Stimulated activated CD4-positive, alpha-beta T cell treated with anti-CD3 and anti-CD28 coated beads, Interleukin-15, amount 100 ng/mL, for 48 hours (primary cell): ENCODE measurements around the gene IKBKE.
A peak's percentile ranks its signal among the peaks of the same experiment; 100 is the strongest.

Experiments used
- DNase-seq, 2 donors: peaks; one replicate each; pipeline ENCODE4 v3.0.0-alpha.2; 2020; ENCODE audit warnings: low read depth in 2 of 2

Gene IKBKE

DNA sequence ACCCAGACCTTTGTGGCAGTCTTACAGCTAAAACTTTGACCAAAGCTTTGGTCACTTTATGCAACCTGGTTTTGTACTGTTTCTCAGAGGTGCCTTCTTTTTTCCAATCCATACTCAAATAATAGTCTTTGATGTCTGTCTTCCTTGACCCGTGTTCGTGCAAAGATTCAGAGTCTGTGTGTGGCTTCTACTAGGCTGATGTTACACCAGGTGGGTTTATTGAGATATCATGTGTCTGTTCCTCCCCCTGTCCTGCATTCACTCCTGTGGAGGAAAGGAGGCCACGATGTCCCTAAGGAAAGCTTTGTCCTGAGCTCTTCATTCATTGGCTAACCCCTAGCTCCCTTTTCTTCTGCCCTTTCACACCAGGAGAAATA, 15.0 kb upstream of the IKBKE start:
- DNase-seq = no peak

DNA sequence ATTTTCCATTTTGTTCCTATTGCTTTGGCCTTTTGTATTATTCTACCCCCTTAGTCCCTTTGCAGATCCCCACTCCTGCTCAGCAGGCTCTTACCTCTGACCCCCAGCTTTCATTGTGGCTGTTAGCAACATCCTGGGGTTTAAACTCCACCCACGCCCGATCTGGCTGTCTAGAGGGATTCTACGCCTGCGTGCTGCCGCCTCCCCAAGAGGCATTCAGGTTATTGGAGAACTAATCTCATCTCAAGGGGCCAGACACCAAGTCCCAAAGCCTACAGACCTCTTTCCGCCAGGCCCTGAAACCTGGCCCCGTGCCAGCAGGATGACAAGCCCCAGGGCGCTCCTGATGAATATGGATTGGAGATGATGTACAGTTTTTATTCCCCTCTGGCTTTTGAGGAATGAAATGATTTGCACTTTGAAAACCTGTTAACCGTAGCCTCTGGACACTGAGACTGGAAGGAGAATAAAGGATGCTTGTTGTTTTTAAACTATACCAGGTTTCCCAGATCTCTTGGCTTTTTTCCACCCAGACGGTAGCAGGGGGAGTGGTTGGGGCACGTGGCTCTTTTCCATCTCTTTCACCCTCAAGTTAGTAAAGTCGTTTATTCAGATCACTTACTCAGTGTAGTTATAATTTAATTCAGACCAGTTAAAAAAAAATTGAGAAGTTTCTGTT, 14.5 kb upstream of the IKBKE start:
- no peak for DNase-seq

DNA sequence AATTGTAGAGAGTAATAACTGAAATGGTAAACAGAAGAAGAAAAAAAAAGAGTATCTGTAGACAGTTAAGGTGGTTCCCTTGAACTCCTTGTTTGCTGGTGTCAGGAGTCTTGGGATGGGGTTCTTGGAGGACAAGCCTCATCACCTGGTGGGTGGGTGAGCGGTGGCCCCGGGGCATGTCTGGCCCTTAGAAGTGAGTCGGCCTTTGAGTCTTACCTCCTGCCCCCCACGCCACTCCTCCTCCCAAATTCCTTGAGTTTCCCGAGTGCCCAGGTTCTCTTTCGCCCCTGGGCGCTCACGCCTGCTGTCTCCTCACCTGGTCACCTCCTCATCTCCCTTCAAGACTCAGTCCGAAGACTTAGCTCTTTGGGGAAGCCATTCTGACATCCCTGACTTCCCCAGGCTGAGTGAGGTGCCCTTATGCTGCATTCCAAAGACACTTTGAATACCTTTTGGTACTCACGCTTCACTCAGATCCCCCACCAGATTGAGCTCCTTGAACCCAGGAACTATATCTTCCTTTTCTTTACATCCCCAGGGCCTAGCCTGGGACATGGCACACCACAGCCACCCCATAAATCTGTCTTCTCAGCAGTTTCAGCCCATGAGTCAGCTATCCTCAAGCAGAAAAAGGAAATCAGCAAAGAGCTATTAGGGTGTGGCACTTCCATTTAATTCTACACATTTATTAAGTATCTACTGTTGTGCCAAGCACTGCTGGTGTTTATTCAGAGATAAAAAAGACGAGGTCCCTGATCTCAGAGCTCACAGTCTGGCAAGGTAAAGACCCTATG, 13.5 kb upstream of the IKBKE start:
- no peak for DNase-seq

DNA sequence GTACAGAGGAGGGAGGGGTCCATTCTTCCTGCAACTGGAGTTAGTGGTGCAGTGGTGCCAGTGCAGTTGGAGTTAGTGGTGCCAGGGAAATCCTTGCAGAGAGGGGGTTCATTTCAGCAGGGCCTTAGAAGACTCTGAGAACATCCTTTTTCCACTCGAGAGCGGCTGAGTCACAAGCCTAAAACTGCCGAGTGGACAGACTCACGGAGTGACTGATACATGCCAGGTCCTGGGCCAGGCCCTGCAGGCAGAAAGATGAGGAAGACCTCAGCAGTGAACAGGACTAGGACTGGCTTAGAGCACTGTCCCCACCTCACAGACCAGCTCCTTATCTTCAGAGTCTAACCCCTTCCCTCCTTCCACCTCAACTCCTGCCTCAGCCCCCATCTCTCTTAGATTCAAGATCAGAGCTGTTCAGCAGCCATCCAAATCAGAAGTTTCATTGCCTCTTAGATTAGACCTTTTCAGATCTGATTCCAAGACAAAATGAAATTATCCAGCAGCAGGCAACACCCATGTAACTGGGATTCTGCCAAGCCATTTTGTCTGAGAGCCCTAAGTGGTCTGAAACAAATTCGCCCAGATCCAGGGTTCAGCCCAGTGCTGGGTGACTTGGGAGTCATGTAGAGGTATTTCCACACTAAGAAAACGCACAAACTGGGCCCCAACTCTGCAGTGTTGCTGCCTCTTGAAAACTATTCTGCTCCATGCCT, 12.7 kb upstream of the IKBKE start:
- DNase-seq = no peak

- no peak for DNase-seq
Observed at GRCh38 chr1:206459703-206460102, 10.6 kb upstream of the IKBKE start.

DNA sequence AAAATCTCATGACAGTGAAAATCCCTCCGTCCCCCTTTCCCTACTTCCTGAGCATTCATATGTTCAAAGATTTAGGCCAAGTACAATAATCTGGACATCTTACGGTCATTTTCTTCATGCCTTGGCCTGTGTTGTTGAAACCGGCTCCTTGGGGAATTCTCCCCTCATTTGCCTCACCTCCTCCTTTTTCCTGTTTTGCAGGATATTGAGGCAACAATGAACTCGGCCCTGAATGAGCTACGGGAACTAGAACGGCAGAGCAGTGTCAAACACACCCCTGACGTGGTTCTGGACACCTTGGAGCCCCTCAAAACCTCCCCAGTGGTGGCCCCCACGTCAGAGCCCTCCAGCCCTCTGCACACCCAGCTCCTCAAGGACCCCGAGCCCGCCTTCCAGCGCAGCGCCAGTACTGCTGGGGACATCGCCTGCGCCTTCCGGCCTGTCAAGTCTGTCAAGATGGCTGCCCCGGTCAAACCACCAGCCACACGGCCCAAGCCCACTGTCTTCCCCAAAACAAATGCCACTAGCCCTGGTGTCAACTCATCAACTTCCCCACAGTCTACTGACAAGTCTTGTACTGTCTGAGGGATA, 9.3 kb upstream of the IKBKE start:
- no peak for DNase-seq

DNA sequence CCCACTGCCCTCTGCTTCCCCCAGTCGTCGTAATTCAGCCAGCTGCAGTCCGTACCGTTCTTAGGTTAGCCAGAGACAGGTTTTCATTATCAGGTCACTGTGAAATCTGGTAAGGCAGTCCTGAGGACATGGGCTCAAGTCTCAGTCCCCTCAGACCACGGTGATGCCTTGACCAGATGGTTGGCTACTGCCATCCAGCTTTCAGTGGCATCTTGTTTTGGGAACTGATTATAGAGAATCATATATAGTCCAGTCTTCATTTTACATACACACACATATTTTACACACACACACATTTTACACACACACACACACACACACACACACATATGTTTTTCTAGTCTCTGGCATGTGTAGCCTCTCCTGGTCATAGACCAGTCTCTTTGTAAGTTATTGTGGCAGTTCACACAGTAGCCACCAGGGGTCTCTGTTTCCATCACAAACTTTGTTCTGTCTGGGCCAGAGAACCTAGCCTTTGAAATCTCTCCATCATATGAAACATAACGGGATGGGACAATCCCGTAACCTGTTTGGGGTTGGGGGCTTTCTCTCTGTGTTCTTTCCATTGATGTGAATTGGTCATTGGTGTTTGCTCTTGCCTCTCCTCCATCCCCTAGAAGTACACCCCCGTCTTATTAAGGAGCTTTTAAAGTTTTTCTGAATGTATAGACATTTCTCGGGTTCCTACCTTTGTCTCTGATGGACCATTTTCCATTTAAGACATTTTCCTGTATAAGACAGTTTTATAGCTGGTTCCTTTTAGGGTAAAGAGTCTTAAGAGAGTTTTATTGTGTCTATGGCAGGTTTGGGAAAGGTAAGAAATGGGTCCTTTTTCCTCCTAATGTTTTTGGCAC, 8.4 kb upstream of the IKBKE start:
- DNase-seq = peak in 1 of 2 donors; percentile 69

DNA sequence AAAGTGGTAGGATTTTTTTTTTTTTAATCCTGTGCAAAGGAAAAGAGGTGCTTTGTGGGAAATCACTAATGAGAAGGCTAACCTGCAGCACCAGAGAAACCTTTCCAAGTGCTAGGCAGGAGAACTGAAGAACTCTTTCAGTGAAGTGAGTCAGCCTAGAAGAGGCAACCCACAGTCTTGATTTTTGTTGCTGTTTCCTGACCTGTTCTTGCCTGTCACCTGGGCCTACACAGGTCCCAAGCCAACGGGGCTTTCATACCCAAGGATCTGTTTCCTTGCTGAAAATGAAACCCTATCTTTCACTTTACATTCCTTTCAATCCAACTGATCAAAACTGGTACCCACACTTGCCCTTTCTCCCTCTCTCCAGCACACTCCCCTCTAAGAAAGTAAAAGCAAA, 7.1 kb upstream of the IKBKE start:
- DNase-seq = no peak

GRCh38 chr1:206463911-206464310, 6.4 kb upstream of the IKBKE start:
- no peak for DNase-seq

DNA sequence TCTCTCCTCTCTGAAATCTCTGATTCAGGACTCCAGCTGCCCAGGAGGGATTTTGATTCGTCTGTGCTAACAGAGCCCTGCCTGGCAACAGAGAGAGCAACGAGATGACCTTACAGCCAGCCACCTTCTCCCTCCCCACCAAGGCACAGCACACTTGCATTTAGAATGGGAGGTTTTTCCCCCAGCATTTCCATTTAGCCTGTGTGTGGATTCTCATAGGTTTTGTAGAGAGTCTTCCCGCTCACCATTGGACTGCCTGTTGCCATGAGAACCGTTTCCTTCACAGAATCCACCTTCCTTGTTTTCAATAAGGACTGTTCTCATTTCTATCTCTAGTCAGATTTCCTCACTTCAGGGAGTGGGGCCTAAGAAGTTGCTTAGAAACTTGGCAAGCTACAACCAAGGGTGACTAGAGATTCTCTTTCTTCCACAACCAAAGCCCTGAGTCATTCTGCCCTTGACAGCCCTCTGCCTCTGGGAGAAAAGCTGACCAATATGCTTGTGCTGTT, 5.8 kb upstream of the IKBKE start:
- no peak for DNase-seq

DNA sequence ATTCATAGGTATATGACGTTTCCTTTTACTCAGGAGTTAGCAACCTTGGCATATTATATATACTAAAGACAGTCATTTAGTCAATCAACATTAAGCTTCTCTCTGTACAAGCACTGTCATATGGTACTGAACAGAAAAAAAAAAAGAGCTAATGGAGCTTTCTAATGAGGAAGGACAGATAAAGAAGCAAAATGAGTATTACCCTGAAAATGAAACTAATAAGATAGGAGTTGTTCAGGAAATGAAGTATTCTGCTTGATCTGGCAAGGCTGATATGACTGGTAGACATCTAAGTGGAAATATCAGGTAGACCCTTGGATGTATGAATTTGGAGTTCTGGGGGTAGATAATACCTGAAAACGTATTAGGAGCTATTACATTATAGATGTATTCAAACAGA, 4.3 kb upstream of the IKBKE start:
- DNase-seq = no peak

GRCh38 chr1:206466840-206467649, 3.2 kb upstream of the IKBKE start:
- no peak for DNase-seq

DNA sequence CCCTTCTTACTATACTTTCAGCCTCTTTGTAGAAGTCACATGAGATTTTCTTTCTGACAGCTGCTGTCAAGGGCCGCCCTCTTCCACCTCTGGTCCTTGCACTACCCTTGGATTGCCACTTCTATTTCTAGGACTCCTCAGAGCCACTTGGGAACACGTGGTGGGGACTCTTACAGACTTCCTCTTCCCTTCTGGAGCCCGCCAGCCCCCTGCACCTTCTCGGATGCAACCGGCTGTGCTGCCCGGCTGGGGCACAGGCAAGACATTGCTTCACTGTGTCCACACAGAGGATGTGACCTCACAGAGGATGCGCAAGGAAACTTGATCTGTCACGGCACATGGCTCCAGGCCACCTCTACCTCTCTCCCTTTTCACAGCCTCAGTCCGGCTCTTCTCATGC, 2.4 kb upstream of the IKBKE start:
- DNase-seq = no peak

DNA sequence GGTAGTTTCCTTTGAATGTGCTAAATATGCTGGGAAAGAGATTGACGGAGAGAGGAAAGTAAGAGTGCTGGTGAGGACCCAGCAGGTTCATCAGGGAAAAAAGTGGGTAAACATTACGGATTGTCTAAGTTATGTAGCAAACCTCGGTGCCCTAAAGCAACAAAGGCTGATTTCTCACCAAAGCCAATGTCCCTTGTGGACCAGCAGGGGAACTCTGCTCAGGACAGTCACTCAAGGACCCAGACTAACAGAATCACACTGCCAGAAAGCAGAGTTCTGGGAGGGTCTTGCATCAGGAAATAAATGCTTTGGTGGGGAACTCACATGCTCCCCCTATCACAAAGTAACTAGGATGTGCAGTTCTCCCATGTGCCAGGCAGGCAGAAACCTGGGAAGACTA, 1.7 kb upstream of the IKBKE start:
- no peak for DNase-seq

GRCh38 chr1:206469411-206469932, 804 bp upstream of the IKBKE start:
- no peak for DNase-seq

GRCh38 chr1:206470692-206471414, 577 bp downstream of the IKBKE start:
- no peak for DNase-seq

DNA sequence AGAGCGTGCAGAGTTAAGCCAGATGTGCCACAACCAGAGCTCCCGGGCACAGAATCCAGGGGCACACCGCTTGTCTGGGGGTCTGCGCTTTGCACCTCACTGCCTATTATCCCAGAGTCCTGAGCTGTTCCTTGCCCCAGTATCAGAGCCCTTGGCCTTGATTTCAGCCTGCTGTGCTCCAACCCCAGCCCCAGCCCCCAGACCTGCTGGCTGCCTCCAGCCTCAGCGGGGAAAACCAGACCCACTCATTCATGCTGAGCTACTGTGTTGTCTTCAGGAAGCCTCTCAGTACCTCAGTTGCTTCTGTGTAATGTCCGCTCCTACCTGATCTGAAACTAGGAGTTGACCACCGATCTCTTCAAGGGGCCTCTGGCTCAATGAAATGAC, 1.1 kb downstream of the IKBKE start:
- DNase-seq = no peak

GRCh38 chr1:206472024-206472423, 1.7 kb downstream of the IKBKE start:
- DNase-seq = no peak

GRCh38 chr1:206472454-206472853, 2.2 kb downstream of the IKBKE start:
- no peak for DNase-seq

GRCh38 chr1:206472886-206473285, 2.6 kb downstream of the IKBKE start:
- no peak for DNase-seq
